ENCODE results near the gene SORL1.

The SORL1 gene

DNA sequence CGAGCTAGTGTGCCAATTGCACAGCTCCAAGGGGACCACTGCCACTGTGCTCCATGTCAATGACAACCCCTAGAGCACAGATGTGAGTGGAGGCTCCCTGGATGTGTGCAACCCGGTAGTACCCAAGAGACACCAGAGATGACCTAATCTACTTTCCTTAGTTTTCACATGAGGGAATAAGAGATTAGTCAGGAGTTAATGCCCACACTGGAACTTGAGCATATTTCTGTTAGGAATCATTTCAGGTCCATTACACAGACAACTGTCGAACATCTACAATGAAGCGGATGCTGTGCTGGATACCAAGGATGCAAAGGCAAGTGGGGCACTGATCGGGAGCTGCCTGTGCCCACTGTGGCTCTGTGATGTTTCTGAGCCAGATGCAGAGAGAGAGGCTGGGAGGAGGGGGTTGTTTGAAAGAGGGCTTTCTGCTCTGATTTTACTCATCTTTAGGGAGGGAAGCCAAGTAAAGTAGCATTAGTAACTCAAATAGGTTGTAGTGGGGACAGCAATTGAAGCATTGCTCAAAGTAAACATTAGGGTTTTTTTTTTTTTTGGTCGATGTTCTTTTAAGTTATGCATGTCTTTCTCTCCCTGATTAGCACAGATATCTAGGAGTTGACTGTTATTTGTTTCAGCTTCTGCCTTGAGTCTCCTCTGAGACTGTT, 83.1 kb downstream of the SORL1 start:
- no peak for DNase-seq

- DNase-seq: no peak
Observed at GRCh38 chr11:121536126-121536525, 84.0 kb downstream of the SORL1 start.

- DNase-seq: no peak
Observed at GRCh38 chr11:121538054-121538453, 85.9 kb downstream of the SORL1 start.

DNA sequence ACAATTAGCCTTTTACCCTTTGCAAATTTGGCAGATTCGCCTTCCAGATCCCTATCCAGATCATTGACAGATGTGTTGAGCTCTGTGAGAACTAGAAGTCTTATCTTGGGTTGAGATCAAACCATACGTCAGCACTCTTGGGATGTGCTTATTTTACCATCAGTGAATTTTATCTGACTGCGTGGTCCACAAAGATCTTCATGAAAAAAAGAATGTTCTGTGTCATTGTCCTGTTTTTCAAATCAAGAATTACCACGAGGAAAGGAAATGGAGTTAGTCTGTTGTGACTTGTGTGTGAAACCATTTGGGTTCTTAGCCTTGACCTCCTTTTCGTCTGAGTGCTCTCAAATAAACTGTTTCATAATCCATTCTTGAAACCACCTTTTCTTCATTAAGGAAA, 86.9 kb downstream of the SORL1 start:
- DNase-seq: no peak

GRCh38 chr11:121540627-121541026, 88.5 kb downstream of the SORL1 start:
- no peak for DNase-seq

DNA sequence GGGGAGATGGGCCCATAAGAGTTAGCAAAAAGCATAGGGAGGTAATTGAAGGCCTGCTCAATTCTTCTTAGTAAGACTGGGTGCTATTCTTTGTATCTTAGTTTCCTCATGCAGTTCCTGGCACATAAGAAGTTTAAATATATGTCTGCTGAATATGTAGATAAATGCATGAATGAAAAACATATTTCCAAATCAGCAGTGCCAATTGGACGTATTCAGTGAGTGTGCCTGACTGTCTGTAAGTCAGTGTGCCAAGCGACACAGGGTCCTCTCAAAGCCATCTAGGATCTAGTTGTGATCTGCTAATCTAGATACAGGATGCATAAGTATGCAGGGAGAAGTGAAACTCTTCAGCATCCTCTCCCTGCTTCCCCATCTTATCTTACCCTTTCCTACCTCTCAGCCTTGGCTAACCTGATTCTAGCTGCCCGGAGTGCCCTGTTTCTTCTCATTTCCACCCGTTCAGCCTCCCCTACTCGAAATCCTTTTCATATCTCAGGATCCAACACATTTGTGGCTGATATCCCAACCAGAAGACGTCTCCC, 91.8 kb downstream of the SORL1 start:
- DNase-seq: no peak

DNA sequence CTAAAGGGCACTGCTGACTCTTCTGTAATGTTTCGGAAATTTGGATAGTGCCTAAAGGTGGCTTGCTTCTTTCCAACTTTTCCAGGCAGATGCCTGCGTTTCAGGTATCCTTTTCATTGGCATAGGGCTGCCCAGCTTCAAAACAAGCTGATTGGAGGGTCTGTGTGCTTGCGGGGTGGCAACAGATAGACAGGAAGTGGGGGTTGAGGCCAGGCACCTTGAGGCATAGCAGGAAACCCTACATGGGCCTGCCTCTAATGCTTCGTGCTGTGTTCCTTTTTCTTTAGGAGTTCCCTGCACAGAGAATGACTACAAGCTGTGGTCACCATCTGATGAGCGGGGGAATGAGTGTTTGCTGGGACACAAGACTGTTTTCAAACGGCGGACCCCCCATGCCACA, 92.8 kb downstream of the SORL1 start:
- no peak for DNase-seq

- no peak for DNase-seq
Observed at GRCh38 chr11:121547574-121547973, 95.5 kb downstream of the SORL1 start.

- no peak for DNase-seq
Observed at GRCh38 chr11:121550247-121551030, 98.3 kb downstream of the SORL1 start.

DNA sequence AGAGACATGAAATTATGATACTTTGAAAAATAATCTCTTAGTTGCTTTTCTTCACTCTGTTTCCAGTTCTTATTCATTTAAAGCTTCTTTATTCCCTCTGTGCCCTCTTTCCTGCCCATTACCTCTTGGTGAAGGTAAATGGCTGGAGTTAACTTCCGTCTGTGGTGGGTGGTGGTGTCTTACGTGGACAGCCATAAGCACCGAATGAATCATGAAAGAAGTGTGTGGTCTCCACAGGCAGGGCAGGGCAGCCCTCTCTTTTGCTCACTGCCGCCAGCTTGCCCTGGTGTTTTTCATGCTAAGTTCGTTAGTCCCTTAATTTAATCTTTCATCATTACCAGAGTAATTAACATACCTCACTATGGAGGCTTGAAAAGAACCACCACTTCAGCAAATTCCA, 99.3 kb downstream of the SORL1 start:
- DNase-seq: no peak

DNA sequence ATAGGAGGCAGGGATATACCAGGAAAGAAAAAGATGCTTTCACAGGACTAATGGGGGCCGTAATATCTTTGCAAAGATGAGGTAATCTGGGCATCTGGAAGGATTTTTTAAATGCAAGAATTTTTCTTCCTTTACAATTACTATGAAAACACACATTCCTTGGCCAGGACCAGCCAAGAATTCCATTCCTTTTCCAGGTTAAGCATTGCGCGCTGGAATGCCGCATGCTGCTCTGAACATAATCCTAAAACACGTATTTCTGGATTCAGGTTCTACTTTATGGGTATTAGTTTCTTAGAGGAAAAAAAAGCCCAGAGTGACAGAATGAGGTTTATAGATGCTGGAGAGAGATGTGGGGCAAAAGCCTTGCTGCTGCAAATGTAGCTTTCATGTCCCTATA, 100.0 kb downstream of the SORL1 start:
- no peak for DNase-seq

DNA sequence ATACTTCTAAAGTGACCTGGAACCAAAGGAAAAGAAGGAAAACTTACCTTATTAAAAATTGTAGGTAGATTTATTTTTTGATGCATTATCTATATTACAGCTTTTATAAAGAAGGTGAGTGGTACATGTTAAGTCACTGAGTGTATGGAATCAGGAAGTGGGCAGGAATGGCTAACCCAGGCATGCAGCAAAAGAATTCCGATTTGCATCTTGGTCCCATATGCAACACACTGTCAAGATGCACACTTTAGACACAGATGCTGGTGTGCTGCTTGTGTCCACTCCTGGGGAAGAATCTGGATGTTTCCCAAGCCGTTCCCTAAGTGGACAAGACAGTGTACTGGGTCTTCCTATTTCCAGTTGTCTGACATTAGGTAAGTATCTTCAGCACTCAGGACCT, 100.5 kb downstream of the SORL1 start:
- DNase-seq: no peak

DNA sequence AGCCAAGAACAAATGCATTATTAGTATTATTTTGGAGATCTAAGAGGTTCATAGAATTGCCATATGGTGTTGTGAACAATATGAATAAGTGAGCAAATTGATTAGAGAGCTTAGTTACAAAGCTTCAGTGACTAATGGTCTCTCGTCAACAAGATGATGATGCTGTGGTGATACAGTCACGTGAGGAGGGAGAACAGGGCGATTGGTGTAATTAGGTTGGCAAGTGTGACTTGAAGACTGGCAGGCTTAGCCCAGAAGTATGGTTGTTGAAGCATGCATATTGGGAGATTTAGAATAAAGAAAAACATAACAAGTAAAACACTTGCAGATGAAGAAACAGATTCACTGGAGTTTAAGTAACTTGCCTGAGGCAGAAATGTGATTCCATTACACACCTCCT, 101.3 kb downstream of the SORL1 start:
- DNase-seq: no peak

- DNase-seq: peak; percentile 7
Observed at GRCh38 chr11:121553806-121554205, 101.7 kb downstream of the SORL1 start.

DNA sequence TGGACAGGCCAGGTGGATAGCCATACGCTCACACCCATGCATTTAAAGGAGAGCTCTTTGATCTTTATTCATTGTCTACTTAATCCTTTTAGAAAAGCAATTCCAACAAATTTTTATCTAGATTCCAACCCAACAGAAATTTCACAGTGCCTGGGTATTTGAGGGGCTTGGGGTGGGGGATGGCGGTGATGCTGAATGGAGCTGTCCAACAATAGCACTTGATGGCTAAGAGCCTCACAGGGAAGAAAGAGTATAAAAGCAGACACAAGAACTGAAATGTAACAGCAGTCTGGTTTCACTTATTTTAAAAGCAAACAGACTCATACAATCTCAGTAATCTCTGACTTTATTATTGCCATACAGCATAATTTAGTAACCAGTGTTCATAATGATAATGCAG, 102.4 kb downstream of the SORL1 start:
- DNase-seq: no peak

DNA sequence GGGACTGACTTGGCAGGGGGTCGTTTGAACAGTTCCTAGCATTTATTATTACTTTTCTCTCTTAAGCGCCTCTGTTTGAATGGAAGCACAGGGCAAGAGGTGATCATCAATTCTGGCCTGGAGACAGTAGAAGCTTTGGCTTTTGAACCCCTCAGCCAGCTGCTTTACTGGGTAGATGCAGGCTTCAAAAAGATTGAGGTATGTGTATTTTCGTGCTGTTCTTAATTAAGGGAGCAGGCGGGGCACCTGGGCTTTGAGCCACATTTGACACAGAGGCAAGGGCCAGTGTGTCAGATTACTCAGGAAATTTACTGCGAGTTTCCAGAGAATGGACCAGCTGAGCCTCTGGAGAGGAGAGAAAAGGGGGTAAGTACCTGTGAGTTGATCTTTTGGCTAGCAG, 103.0 kb downstream of the SORL1 start:
- DNase-seq: no peak

GRCh38 chr11:121556937-121557336, 104.8 kb downstream of the SORL1 start:
- DNase-seq: no peak

DNA sequence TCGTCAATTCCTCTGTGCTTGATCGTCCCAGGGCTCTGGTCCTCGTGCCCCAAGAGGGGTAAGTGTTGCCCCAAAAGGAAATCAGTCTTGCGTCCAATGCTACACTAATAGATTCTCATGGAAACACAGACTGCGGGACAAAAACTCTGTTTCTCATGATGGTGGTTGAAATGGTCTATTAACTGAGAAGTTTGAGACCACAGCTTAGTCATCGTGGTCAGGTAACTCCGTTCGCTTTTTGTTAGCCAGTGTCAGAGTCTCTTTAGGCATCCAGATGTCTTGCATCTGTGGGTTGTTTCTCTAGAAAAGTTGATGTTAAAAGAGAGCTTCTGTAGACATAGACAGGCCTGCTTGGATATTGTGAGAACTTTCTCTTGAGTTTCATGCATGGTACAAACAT, 105.2 kb downstream of the SORL1 start:
- no peak for DNase-seq

GRCh38 chr11:121559606-121560200, 107.6 kb downstream of the SORL1 start:
- no peak for DNase-seq

DNA sequence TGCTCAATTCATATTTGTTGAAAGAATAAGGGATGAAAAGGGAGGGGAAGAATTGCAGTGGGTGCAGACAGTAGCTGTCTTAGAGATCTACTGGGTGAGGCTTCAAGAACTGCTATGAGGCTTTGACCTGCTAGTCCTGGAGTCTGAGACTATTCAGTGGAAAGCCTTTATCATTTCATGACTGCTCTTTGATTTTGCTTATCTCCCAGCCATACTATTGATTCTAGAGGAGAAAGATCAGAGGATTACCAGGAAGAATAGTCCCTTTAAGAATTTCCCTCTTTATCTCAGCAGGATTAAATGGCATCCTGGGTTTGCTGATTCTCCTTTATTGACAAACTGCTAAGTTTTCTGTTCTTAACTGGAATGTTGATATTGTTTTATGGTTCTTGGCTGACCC, 108.1 kb downstream of the SORL1 start:
- DNase-seq: no peak

DNA sequence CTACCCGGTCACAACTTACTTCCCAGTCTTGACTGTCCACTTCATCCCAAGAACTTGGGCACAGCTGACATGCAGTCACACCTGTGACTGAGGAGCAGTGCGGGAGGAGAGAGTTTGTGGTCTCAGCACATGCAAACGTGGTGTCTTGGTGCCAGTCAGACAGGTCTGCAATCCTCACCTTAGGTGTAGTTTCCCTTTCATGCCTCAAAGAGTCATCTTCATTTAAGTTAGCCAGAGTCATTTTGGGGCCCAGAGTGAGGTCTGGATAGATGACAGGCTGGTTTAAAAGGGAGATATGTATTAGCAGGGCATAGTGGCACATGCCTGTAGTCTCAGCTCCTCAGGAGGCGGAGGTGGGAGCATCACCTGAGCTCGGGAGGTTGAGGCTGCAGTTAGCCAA, 109.1 kb downstream of the SORL1 start:
- DNase-seq: no peak

DNA sequence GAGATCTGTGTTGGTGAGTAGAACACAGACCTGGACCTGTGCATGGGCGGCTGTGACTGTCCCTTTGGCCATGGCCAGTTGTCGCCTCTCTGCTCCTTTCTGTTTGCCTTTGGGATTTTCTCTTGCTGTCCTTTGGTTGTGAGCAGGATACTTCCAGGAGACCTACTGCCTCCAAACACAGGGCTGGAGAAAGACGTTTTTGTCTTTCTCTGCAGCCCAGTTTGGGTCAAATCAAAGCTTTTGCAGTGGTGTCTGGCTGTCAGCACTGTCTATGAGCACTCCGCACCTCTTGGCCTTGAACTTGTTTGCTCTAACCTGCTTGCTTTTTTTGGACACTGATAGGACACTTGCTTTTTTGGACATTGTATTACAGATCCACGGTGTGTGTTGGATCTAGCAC, 109.6 kb downstream of the SORL1 start:
- DNase-seq: no peak

GRCh38 chr11:121563003-121563402, 110.9 kb downstream of the SORL1 start:
- DNase-seq: no peak

Measured in EL (cell line).